Measurements from ENCODE around the gene LIMK1. TPM values are rescaled to one million over a fixed set of nuclear protein-coding genes. Genes with fewer than 3 reads are reported as not detected.

The LIMK1 gene
- polyA plus RNA-seq, 1 donor (not counting 4 experiments of a cell fraction or from before 2014, with no cell fraction given) = 13.3 TPM

GRCh38 chr7:74063646-74064045, 20.0 kb upstream of the LIMK1 start:
- FAIRE-seq (no peak), DNase-seq (ENCODE audit: low read depth, low spot score) (no peak)
- Histone ChIP-seq H3K36me3 (ENCODE audit: control insufficient read depth in 2 of 2, extremely low read depth in 1 of 2, insufficient read depth in 2 of 2, low read length in 2 of 2) (no peaks in the 10 kb centered on the region), H3K4me3 (ENCODE audit: control insufficient read depth in 2 of 3, extremely low read depth in 1 of 3, insufficient read depth in 2 of 3, low read depth in 1 of 3, low read length in 3 of 3) (no peak overlapping the region), H3K27me3 (ENCODE audit: control insufficient read depth, extremely low read depth, insufficient read depth, low read length) (peaks cover 2% of the 10 kb centered on the region), H3K9ac (ENCODE audit: control insufficient read depth, extremely low read depth, insufficient read depth, low read length) (no peak overlapping the region), H3K4me2 (ENCODE audit: control insufficient read depth, extremely low read depth, insufficient read depth, low read depth, low read length) (no peak overlapping the region), H3K79me2 (ENCODE audit: control insufficient read depth, insufficient read depth, low read length) (no peaks in the 10 kb centered on the region), H4K20me1 (ENCODE audit: control insufficient read depth, extremely low read depth, insufficient read depth, low read length) (no peaks in the 10 kb centered on the region), H3K9me3 (ENCODE audit: control insufficient read depth, low read depth, low read length) (no peaks in the 10 kb centered on the region), H3K4me1 (ENCODE audit: control insufficient read depth, extremely low read depth, insufficient read depth, low read length) (peaks cover 18% of the 10 kb centered on the region), H3K27ac (ENCODE audit: control insufficient read depth, insufficient read depth, low read length) (no peak overlapping the region), H2AFZ (ENCODE audit: control insufficient read depth, low read length) (no peak overlapping the region), H3K9me1 (ENCODE audit: control insufficient read depth, extremely low read depth, insufficient read depth, low read length) (no peaks in the 10 kb centered on the region)
- dilution Hi-C loops (cut with MboI; ENCODE audit: extremely low pct_ligation_motif_present, low sequenced_read_pairs) = no loop called here
- TF ChIP-seq EZH2 (IDR thresholded peaks at IDR 0.05; ENCODE audit: low read length) (no peak), CTCF (optimal IDR thresholded peaks at IDR 0.05 in 1 of 3, IDR thresholded peaks at IDR 0.05 in 1 of 3, conservative IDR thresholded peaks at IDR 0.05 in 1 of 3; ENCODE audit: extremely low read depth in 1 of 3, insufficient read depth in 2 of 3, low read length in 3 of 3) (no peak)

GRCh38 chr7:74064696-74065095, 18.9 kb upstream of the LIMK1 start:
- Histone ChIP-seq H3K36me3 (ENCODE audit: control insufficient read depth in 2 of 2, extremely low read depth in 1 of 2, insufficient read depth in 2 of 2, low read length in 2 of 2) (no peaks in the 10 kb centered on the region), H4K20me1 (ENCODE audit: control insufficient read depth, extremely low read depth, insufficient read depth, low read length) (no peaks in the 10 kb centered on the region), H3K27ac (ENCODE audit: control insufficient read depth, insufficient read depth, low read length) (no peak overlapping the region), H3K4me1 (ENCODE audit: control insufficient read depth, extremely low read depth, insufficient read depth, low read length) (peaks cover 14% of the 10 kb centered on the region), H3K79me2 (ENCODE audit: control insufficient read depth, insufficient read depth, low read length) (no peaks in the 10 kb centered on the region), H3K9me3 (ENCODE audit: control insufficient read depth, low read depth, low read length) (no peaks in the 10 kb centered on the region), H3K9ac (ENCODE audit: control insufficient read depth, extremely low read depth, insufficient read depth, low read length) (no peak overlapping the region), H3K4me2 (ENCODE audit: control insufficient read depth, extremely low read depth, insufficient read depth, low read depth, low read length) (no peak overlapping the region), H2AFZ (ENCODE audit: control insufficient read depth, low read length) (no peak overlapping the region), H3K4me3 (ENCODE audit: control insufficient read depth in 2 of 3, extremely low read depth in 1 of 3, insufficient read depth in 2 of 3, low read depth in 1 of 3, low read length in 3 of 3) (no peak overlapping the region), H3K27me3 (ENCODE audit: control insufficient read depth, extremely low read depth, insufficient read depth, low read length) (no peaks in the 10 kb centered on the region), H3K9me1 (ENCODE audit: control insufficient read depth, extremely low read depth, insufficient read depth, low read length) (no peaks in the 10 kb centered on the region)
- dilution Hi-C loops (cut with MboI; ENCODE audit: extremely low pct_ligation_motif_present, low sequenced_read_pairs) = no loop called here
- TF ChIP-seq CTCF (optimal IDR thresholded peaks at IDR 0.05 in 1 of 3, IDR thresholded peaks at IDR 0.05 in 1 of 3, conservative IDR thresholded peaks at IDR 0.05 in 1 of 3; ENCODE audit: extremely low read depth in 1 of 3, insufficient read depth in 2 of 3, low read length in 3 of 3) (no peak), EZH2 (IDR thresholded peaks at IDR 0.05; ENCODE audit: low read length) (no peak)
- DNase-seq (ENCODE audit: low read depth, low spot score) (no peak), FAIRE-seq (no peak)
